Subcutaneous abdominal adipose tissue (tissue), 5 donors: ENCODE data around the gene ANAPC15.

Experiments used
- H3K27ac ChIP-seq: one replicate; pipeline ENCODE4 v1.7.0; 2013; ENCODE audit warnings: low read depth, mild to moderate bottlenecking, inconsistent platforms, low read length, moderate library complexity
- H3K27me3 ChIP-seq, 5 donors: one replicate each; pipeline ENCODE4 v1.7.0; 2013; ENCODE audit warnings: low read length in 5 of 5, inconsistent platforms in 1 of 5; ENCODE audit not compliant: control insufficient read depth in 5 of 5, insufficient read depth in 4 of 5
- H3K36me3 ChIP-seq, 5 donors: one replicate each; pipeline ENCODE4 v1.7.0; 2013; ENCODE audit warnings: low read length in 5 of 5; ENCODE audit not compliant: control insufficient read depth in 5 of 5, insufficient read depth in 5 of 5
- H3K4me1 ChIP-seq, 5 donors: one replicate each; pipeline ENCODE4 v1.7.0; 2013; ENCODE audit warnings: low read length in 5 of 5, mild to moderate bottlenecking in 3 of 5, moderate library complexity in 1 of 5; ENCODE audit not compliant: control insufficient read depth in 5 of 5, insufficient read depth in 5 of 5
- H3K4me3 ChIP-seq, 5 donors: one replicate each; pipeline ENCODE4 v1.7.0; 2013; ENCODE audit warnings: low read length in 5 of 5, low read depth in 1 of 5
- H3K9ac ChIP-seq, 5 donors: one replicate each; pipeline ENCODE4 v1.7.0; 2013; ENCODE audit warnings: low read length in 5 of 5, mild to moderate bottlenecking in 4 of 5, moderate library complexity in 3 of 5
- H3K9me3 ChIP-seq, 5 donors: one replicate each; pipeline ENCODE4 v1.7.0; 2013; ENCODE audit warnings: low read length in 5 of 5; ENCODE audit not compliant: control insufficient read depth in 5 of 5
- donor health status: healthy.
- donor health status: healthy.
- donor health status: healthy.
- donor health status: healthy.
- donor health status: healthy.

The ANAPC15 gene

GRCh38 chr11:72091292-72091691 is 21.2 kb downstream of the ANAPC15 start:
- Histone ChIP-seq H3K9ac (peak overlapping the region in 4 of 5 donors; percentile 7 to 56 (median 32)), H3K9me3 (no peaks in the 10 kb centered on the region), H3K36me3 (peaks cover 10 to 48% (median 32%) of the 10 kb centered on the region in 5 donors)

GRCh38 chr11:72088076-72088808 is 24.3 kb downstream of the ANAPC15 start:
- H3K9me3 ChIP-seq = no peaks in the 10 kb centered on the region
- H3K9ac ChIP-seq = no peak overlapping the region
- peaks cover 3 to 14% (median 12%) of the 10 kb centered on the region in 5 donors for H3K4me1 ChIP-seq
- no peak overlapping the region for H3K4me3 ChIP-seq
- H3K36me3 ChIP-seq = peaks cover 10 to 26% (median 17%) of the 10 kb centered on the region in 5 donors
- no peaks in the 10 kb centered on the region for H3K27me3 ChIP-seq
- H3K27ac ChIP-seq = no peak overlapping the region

More at GRCh38 chr11:72091292-72091691, 21.2 kb downstream of the ANAPC15 start:
- Histone ChIP-seq H3K4me1 (peaks cover 3 to 14% (median 12%) of the 10 kb centered on the region in 5 donors), H3K27ac (no peak overlapping the region), H3K27me3 (no peaks in the 10 kb centered on the region), H3K4me3 (no peak overlapping the region)

GRCh38 chr11:72085621-72086351 is 26.7 kb downstream of the ANAPC15 start:
- peaks cover 10 to 26% (median 17%) of the 10 kb centered on the region in 5 donors for H3K36me3 ChIP-seq
- peaks cover 1 to 15% (median 8%) of the 10 kb centered on the region in 5 donors for H3K4me1 ChIP-seq
- H3K9ac ChIP-seq = no peak overlapping the region
- no peaks in the 10 kb centered on the region for H3K9me3 ChIP-seq
- no peak overlapping the region for H3K4me3 ChIP-seq
- no peaks in the 10 kb centered on the region for H3K27me3 ChIP-seq
- no peak overlapping the region for H3K27ac ChIP-seq

- no peak overlapping the region for H3K27ac ChIP-seq
- no peaks in the 10 kb centered on the region for H3K9me3 ChIP-seq
- peaks cover 0 to 17% (median 8%) of the 10 kb centered on the region in 5 donors for H3K4me1 ChIP-seq
- no peaks in the 10 kb centered on the region for H3K27me3 ChIP-seq
- no peak overlapping the region for H3K9ac ChIP-seq
- H3K4me3 ChIP-seq = no peak overlapping the region
- H3K36me3 ChIP-seq = peaks cover 7 to 22% (median 13%) of the 10 kb centered on the region in 5 donors
Measured at GRCh38 chr11:72084965-72085364, 27.5 kb downstream of the ANAPC15 start.

- Histone ChIP-seq H3K27ac (no peak overlapping the region), H3K27me3 (no peaks in the 10 kb centered on the region), H3K4me3 (no peak overlapping the region), H3K36me3 (peaks cover 7 to 21% (median 11%) of the 10 kb centered on the region in 5 donors), H3K9me3 (no peaks in the 10 kb centered on the region), H3K9ac (no peak overlapping the region), H3K4me1 (peaks cover 0 to 26% (median 16%) of the 10 kb centered on the region in 5 donors)
Measured at GRCh38 chr11:72084076-72084475, 28.4 kb downstream of the ANAPC15 start.

GRCh38 chr11:72083414-72083813 is 29.1 kb downstream of the ANAPC15 start:
- Histone ChIP-seq H3K4me3 (no peak overlapping the region), H3K9me3 (no peaks in the 10 kb centered on the region), H3K36me3 (peaks cover 3 to 14% (median 7%) of the 10 kb centered on the region in 5 donors), H3K4me1 (peaks cover 0 to 27% (median 19%) of the 10 kb centered on the region in 5 donors), H3K27ac (no peak overlapping the region), H3K9ac (no peak overlapping the region), H3K27me3 (no peaks in the 10 kb centered on the region)

- no peaks in the 10 kb centered on the region for H3K27me3 ChIP-seq
- H3K36me3 ChIP-seq = peaks cover 0 to 8% (median 2%) of the 10 kb centered on the region in 5 donors
- no peak overlapping the region for H3K9ac ChIP-seq
- no peak overlapping the region for H3K4me3 ChIP-seq
- peak overlapping the region; percentile 92 for H3K27ac ChIP-seq
- peaks cover 0 to 27% (median 19%) of the 10 kb centered on the region in 5 donors for H3K4me1 ChIP-seq
- no peaks in the 10 kb centered on the region for H3K9me3 ChIP-seq
Measured at GRCh38 chr11:72081821-72082453, 30.6 kb downstream of the ANAPC15 start.

GRCh38 chr11:72081184-72081644 is 31.3 kb downstream of the ANAPC15 start:
- Histone ChIP-seq H3K4me1 (peaks cover 0 to 27% (median 19%) of the 10 kb centered on the region in 5 donors), H3K27ac (peak overlapping the region; percentile 92), H3K27me3 (no peaks in the 10 kb centered on the region), H3K4me3 (peak overlapping the region; percentile 71 to 87 (median 76)), H3K36me3 (peaks cover 0 to 8% (median 2%) of the 10 kb centered on the region in 5 donors), H3K9me3 (no peaks in the 10 kb centered on the region), H3K9ac (peak overlapping the region; percentile 50 to 89 (median 81))

- Histone ChIP-seq H3K27me3 (no peaks in the 10 kb centered on the region), H3K9ac (peak within 1 kb of the TSS; percentile 50 to 93 (median 89)), H3K36me3 (peaks cover 0 to 2% (median 0%) of the 10 kb centered on the region in 5 donors), H3K27ac (peak within 1 kb of the TSS; percentile 92), H3K4me3 (peak within 1 kb of the TSS; percentile 74 to 88 (median 82)), H3K4me1 (peaks cover 0 to 27% (median 19%) of the 10 kb centered on the region in 5 donors), H3K9me3 (no peaks in the 10 kb centered on the region)
Measured at GRCh38 chr11:72080326-72081183, 31.9 kb downstream of the ANAPC15 start, which contains the start of the genes LRRC51 and NUMA1. TSS of gene LRRC51 (plus strand) at chr11:72080850. CDS start at chr11:72089084, 8,234 bp downstream. TSS of gene NUMA1 (minus strand) at chr11:72080542. CDS start at chr11:72035943, 44,599 bp downstream.
